ENCODE results near the gene DHPS.

The DHPS gene

GRCh38 chr19:12706332-12706718, 24.6 kb upstream of the DHPS start:
- no peaks in the 10 kb centered on the region for H3K36me3 ChIP-seq (ENCODE audit: control insufficient read depth, insufficient read depth, low read length)
- no peak overlapping the region for H3K4me3 ChIP-seq (ENCODE audit: low read depth, low read length)
- H3K9ac ChIP-seq: no peak overlapping the region
- no peaks in the 10 kb centered on the region for H3K27me3 ChIP-seq (ENCODE audit: control insufficient read depth, insufficient read depth, low read length)
- no peak for TF ChIP-seq CTCF (IDR thresholded peaks at IDR 0.05)
- H3K4me1 ChIP-seq: no peaks in the 10 kb centered on the region
- no peak overlapping the region for H2AFZ ChIP-seq
- no peaks in the 10 kb centered on the region for H3K9me3 ChIP-seq (ENCODE audit: control insufficient read depth, low read length)
- H3K79me2 ChIP-seq: peaks cover 10% of the 10 kb centered on the region
- H3K4me2 ChIP-seq (ENCODE audit: low read length): no peak overlapping the region
- H3K27ac ChIP-seq: no peak overlapping the region

GRCh38 chr19:12705654-12706331, 24.1 kb upstream of the DHPS start:
- Histone ChIP-seq H3K27me3 (ENCODE audit: control insufficient read depth, insufficient read depth, low read length) (no peaks in the 10 kb centered on the region), H3K4me1 (no peaks in the 10 kb centered on the region), H3K79me2 (peaks cover 10% of the 10 kb centered on the region), H3K4me2 (ENCODE audit: low read length) (no peak overlapping the region), H3K9ac (no peak overlapping the region), H2AFZ (no peak overlapping the region), H3K36me3 (ENCODE audit: control insufficient read depth, insufficient read depth, low read length) (no peaks in the 10 kb centered on the region), H3K27ac (no peak overlapping the region), H3K9me3 (ENCODE audit: control insufficient read depth, low read length) (no peaks in the 10 kb centered on the region), H3K4me3 (ENCODE audit: low read depth, low read length) (no peak overlapping the region)
- TF ChIP-seq CTCF (IDR thresholded peaks at IDR 0.05): no peak

GRCh38 chr19:12705169-12705568, 23.5 kb upstream of the DHPS start:
- Histone ChIP-seq H3K4me1 (no peaks in the 10 kb centered on the region), H2AFZ (no peak overlapping the region), H3K79me2 (peaks cover 10% of the 10 kb centered on the region), H3K9ac (no peak overlapping the region), H3K27me3 (ENCODE audit: control insufficient read depth, insufficient read depth, low read length) (no peaks in the 10 kb centered on the region), H3K4me3 (ENCODE audit: low read depth, low read length) (no peak overlapping the region), H3K27ac (no peak overlapping the region), H3K36me3 (ENCODE audit: control insufficient read depth, insufficient read depth, low read length) (no peaks in the 10 kb centered on the region), H3K4me2 (ENCODE audit: low read length) (no peak overlapping the region), H3K9me3 (ENCODE audit: control insufficient read depth, low read length) (no peaks in the 10 kb centered on the region)
- TF ChIP-seq CTCF (IDR thresholded peaks at IDR 0.05): no peak

GRCh38 chr19:12703046-12703445, 21.4 kb upstream of the DHPS start:
- Histone ChIP-seq H3K4me1 (no peaks in the 10 kb centered on the region), H3K27ac (no peak overlapping the region), H3K36me3 (ENCODE audit: control insufficient read depth, insufficient read depth, low read length) (no peaks in the 10 kb centered on the region), H2AFZ (no peak overlapping the region), H3K9ac (no peak overlapping the region), H3K9me3 (ENCODE audit: control insufficient read depth, low read length) (no peaks in the 10 kb centered on the region), H3K27me3 (ENCODE audit: control insufficient read depth, insufficient read depth, low read length) (no peaks in the 10 kb centered on the region), H3K79me2 (peaks cover 4% of the 10 kb centered on the region), H3K4me3 (ENCODE audit: low read depth, low read length) (no peak overlapping the region), H3K4me2 (ENCODE audit: low read length) (no peak overlapping the region)
- no peak for TF ChIP-seq CTCF (IDR thresholded peaks at IDR 0.05)

GRCh38 chr19:12701596-12702282, 20.1 kb upstream of the DHPS start:
- TF ChIP-seq CTCF (IDR thresholded peaks at IDR 0.05): no peak

More at GRCh38 chr19:12701596-12702282, 20.1 kb upstream of the DHPS start:
- Histone ChIP-seq H3K27me3 (ENCODE audit: control insufficient read depth, insufficient read depth, low read length) (no peaks in the 10 kb centered on the region), H3K4me3 (ENCODE audit: low read depth, low read length) (no peak overlapping the region), H3K9me3 (ENCODE audit: control insufficient read depth, low read length) (no peaks in the 10 kb centered on the region), H2AFZ (no peak overlapping the region), H3K36me3 (ENCODE audit: control insufficient read depth, insufficient read depth, low read length) (no peaks in the 10 kb centered on the region), H3K27ac (no peak overlapping the region), H3K9ac (no peak overlapping the region), H3K4me2 (ENCODE audit: low read length) (no peak overlapping the region), H3K4me1 (no peaks in the 10 kb centered on the region), H3K79me2 (peaks cover 4% of the 10 kb centered on the region)
